NCI-H1436 treated with DMSO at 0.1 percent for 48 hours (cell line): ENCODE data around the gene KCNG1.

Source experiments
- DNase-seq: peaks from one replicate; lab custom pipeline; 2025; lab: John Stamatoyannopoulos, UW

Gene KCNG1

GRCh38 chr20:51036226-51036625 is 13.3 kb upstream of the KCNG1 start:
- no peak for DNase-seq

GRCh38 chr20:51034988-51035656 is 12.2 kb upstream of the KCNG1 start:
- no peak for DNase-seq

- DNase-seq, result no peak
Observed at GRCh38 chr20:51034476-51034875, 11.6 kb upstream of the KCNG1 start.

DNA sequence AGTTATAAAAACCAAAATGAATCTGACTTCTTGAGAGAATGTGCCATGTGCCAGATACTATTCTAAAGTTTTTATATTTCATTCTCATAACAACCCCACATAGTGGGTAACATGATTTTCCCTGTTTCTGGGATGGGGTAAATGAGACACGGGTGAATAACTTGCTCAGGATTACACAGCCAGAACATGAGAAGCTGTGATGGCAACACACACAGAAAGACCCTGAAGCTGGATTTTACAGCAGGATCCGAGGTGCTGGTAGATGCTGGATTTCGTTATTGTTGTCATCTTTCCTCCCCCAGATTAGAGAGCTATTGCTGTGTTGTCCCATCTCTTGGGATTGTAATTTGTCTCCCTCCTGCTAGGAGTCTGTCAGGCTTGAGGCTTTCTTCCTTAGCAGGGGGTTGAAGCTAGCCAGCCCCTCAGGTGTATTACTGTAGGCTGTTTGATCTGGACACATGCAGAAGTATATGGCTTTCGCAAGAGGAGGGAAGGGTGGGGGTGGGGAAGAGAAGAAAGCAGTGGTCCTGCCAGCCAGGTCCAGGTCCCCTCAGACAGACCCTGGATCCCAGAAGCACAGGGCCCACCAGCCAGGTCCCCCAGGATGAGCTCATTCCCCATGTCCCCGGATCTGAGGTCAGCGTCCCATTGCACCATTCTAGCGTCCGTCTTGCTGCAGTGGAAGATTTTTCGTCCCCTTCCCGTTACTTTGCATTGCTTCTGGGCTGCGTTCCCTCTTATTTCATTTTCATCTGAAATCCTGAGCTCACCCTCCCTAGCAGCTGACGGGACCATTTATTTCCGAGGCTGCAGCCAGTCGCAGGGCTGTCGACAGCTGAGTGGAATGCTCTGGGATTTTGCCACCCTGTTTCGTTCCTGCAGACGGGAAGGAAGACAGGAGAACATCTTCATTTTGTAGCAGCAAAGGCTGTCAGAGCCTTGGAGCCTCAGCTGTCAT is 7.3 kb upstream of the KCNG1 start:
- no peak for DNase-seq

- DNase-seq, result no peak
Observed at GRCh38 chr20:51029556-51029955, 6.6 kb upstream of the KCNG1 start.

DNA sequence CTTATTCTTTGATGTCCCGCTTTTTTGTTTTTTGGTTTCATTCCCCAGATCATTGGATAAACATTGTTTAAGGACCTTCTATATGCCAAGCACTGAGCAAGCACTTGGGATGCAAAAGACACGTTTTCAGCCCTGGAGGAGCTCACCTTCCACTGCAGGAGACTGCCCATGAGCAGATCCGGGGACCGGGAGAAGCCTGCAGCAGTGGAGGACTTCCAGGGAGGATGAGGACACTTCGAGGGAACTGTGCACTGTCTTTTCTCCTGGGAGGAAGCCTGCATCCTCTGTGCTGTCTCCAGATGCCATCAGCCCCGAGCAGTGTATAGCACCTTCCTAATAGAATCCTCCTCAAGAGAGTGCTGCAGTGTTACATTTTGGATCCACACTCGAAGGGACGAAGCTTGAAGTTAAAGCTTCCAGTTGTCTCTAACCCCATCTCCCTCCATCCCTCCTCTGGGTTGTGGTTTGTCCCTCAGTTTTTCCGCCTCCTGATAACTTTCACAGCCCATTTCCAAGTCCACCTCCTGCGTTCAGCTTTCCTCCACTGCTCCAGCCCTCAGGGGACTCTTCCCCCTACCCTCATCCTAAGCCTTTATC is 5.8 kb upstream of the KCNG1 start:
- no peak for DNase-seq

DNA sequence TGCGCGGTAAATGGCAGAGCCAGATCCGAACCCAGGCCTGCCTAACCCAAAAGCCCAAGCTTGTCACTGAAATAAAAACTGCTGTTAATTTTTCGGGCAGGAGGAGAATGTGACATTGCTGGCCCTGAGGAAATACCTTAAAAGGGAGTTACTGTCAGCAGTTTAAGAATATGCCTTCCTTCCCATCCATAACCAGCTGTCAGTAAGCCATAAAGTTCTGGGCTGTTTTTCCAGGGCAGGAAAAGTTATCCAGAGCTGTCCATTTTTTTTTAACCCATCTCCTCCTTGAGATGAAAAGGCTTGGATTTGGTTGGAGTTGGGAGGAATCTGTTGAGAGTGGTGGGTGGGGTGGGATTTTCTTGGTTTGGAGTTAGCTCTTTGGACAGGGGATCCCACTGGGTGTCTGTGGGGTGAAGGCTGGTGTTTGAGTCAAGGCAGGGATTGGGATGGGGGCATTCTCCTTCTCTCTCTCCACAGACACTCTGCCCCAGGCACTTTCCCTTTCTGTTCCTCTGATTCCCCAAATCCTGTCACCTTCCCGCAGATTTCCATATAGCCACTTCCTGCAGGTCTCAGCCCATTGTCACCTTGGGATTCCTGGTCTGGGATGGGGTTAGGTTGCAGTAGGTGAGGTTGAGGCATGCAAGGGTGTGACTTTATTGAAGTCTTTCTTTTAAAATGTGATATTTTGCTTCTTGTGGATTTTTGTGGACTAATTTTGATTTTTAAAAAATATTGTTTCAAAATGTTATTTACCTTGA is 4.3 kb upstream of the KCNG1 start:
- DNase-seq, result no peak

- DNase-seq, result no peak
Observed at GRCh38 chr20:51026269-51026668, 3.4 kb upstream of the KCNG1 start.

GRCh38 chr20:51024761-51025160 is 1.9 kb upstream of the KCNG1 start:
- no peak for DNase-seq

- DNase-seq, result no peak
Observed at GRCh38 chr20:51023617-51024155, 779 bp upstream of the KCNG1 start.

- DNase-seq, result no peak
Observed at GRCh38 chr20:51022227-51022802, 592 bp downstream of the KCNG1 start.

DNA sequence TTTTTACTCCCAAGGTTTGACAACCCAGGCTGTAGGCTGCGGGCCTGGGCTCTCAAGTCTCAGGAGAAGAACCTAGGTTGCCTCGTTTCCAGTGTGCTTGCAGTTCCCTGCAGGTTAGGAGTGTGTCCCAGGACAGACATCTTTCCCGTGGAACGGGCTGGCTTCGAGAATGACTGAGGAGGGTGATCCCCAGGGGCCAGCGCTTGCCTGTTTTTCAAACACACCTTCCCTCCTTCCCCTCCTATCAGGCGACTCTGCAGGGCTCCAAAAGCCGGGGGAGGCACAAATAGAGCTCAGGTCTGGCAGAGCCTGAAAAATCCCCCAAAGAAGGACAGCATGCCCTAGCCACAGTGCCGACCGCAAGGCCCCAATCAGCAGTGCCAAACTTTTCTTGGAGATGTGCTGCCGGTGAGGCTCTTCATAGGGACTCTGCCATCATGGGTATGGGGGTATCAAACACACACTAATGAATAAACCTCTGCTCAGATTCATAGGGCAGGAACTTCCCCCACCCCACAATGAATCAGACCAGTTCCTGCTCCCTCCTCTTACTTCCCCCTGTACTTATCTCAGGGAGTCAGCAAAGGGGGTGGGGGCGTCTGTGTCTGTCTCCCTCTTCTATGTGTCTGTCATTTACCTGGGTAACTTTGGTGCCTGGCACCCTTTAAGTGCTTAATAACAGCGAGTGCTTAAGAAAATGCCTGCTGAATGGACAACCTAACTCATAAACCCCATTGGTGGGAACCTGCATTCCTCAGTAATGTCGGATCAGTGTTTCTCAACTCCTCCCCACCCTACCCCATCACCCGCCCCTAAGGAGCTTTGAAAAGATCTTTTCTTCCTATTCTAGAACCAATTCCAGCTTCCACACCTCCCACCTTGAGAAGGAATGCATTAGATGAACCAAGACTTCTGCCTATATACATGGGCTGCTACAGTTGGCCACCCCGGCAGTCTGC is 1.6 kb downstream of the KCNG1 start:
- DNase-seq, result no peak

GRCh38 chr20:51020657-51021056 is 2.2 kb downstream of the KCNG1 start:
- no peak for DNase-seq

- no peak for DNase-seq
Observed at GRCh38 chr20:51019656-51020592, 3.0 kb downstream of the KCNG1 start.

- no peak for DNase-seq
Observed at GRCh38 chr20:51017251-51017650, 5.7 kb downstream of the KCNG1 start.

DNA sequence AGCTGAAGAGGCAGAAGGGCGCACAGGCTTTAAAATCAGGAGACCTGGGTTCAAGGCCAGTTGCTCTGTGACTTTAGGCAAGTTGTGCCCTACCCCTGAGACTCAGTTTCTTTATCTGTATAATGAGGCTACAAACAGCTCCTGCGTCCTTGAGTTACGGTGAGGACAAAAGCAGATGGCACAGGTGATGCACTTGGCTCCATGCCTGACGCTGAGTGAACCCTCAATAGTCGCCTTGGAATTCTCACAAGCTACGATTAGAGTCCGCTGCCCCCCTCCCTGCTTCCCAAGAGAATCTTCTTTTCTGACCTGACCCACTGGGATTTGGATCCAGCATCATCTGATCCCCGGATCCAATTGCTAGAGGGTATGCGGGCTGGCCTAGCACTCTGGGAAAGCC is 6.4 kb downstream of the KCNG1 start:
- DNase-seq, result no peak

GRCh38 chr20:51014797-51015722 is 7.8 kb downstream of the KCNG1 start:
- DNase-seq, result no peak
